Activated CD8-positive, alpha-beta memory T cell treated with anti-CD3 and anti-CD28 coated beads, Interleukin-2, amount 10 ng/mL, durations not matched to agents 7 days and 5 days (primary cell): ENCODE measurements around the gene FARSB. TPM values are rescaled to one million over a fixed set of nuclear protein-coding genes. Genes with fewer than 3 reads are reported as not detected.
"Not testable (repeated sequence)": the region's sequence is repeated elsewhere in the genome, so short reads cannot be mapped to it uniquely, and the experiment has no call there.

Experiments
- ATAC-seq: fragments of 150-1000 bp; cut with Tn5 transposase; one replicate; pipeline ENCODE4 v1.10.0; 2021; ENCODE audit warnings: moderate library complexity
- CTCF ChIA-PET: fragments of 350-600 bp; sonication (Branson Sonifier 250); formaldehyde crosslinking; loops from one replicate; lab custom pipeline; 2021; ENCODE audit warnings: antibody characterized with exemption; lab: Charles Lee
- DNase-seq: peaks from one replicate; pipeline ENCODE4 v3.0.0-alpha.2; 2020
- H3K27ac Mint-ChIP-seq: one replicate; pipeline ENCODE4 v1.8.0; 2021; ENCODE audit warnings: mild to moderate bottlenecking, mixed read lengths
- H3K27me3 Mint-ChIP-seq: one replicate; pipeline ENCODE4 v1.8.0; 2021; ENCODE audit warnings: mixed read lengths
- H3K36me3 Mint-ChIP-seq: one replicate; pipeline ENCODE4 v1.8.0; 2021; ENCODE audit warnings: mild to moderate bottlenecking, mixed read lengths
- H3K4me1 Mint-ChIP-seq: one replicate; pipeline ENCODE4 v1.8.0; 2021; ENCODE audit warnings: mixed read lengths
- H3K4me3 Mint-ChIP-seq: one replicate; pipeline ENCODE4 v1.8.0; 2021; ENCODE audit warnings: mild to moderate bottlenecking, moderate library complexity, mixed read lengths
- H3K9me3 Mint-ChIP-seq: one replicate; pipeline ENCODE4 v1.8.0; 2022; ENCODE audit warnings: low read depth, mixed read lengths
- total RNA-seq, 2 experiments: library from RNA; stranded (reverse); gene quantifications; one replicate each; pipeline ENCODE4 v1.2.3, GENCODE V29; 2021

The FARSB gene
- total RNA-seq, 2 experiments from 2014 or later, result 25.8 to 33.1 TPM

- H3K4me3 Mint-ChIP-seq, H3K9me3 Mint-ChIP-seq, H3K27me3 Mint-ChIP-seq, CTCF ChIA-PET, H3K4me1 Mint-ChIP-seq, H3K27ac Mint-ChIP-seq, ATAC-seq, DNase-seq: not testable (repeated sequence)
- H3K36me3 Mint-ChIP-seq, result peaks cover 35% of the 10 kb centered on the region
Observed at GRCh38 chr2:222584589-222584988, 71.3 kb downstream of the FARSB start.

- Mint-ChIP-seq H3K27me3 (no peaks in the 10 kb centered on the region), H3K4me1 (peaks cover 2% of the 10 kb centered on the region), H3K9me3 (no peaks in the 10 kb centered on the region), H3K27ac (no peak overlapping the region), H3K36me3 (peaks cover 26% of the 10 kb centered on the region), H3K4me3 (no peak overlapping the region)
- CTCF ChIA-PET, result interaction anchor here (0.6 kb wide), 1 partner anchor 21 kb away, joined by 3 read pairs; no protein-coding TSS in a partner anchor
- no peak for ATAC-seq
- no peak for DNase-seq
Observed at GRCh38 chr2:222582928-222583327, 73.0 kb downstream of the FARSB start.

GRCh38 chr2:222577341-222577740, 78.6 kb downstream of the FARSB start:
- peaks cover 7% of the 10 kb centered on the region for H3K36me3 Mint-ChIP-seq
- no peaks in the 10 kb centered on the region for H3K9me3 Mint-ChIP-seq
- ATAC-seq (no peak), DNase-seq (no peak)
- CTCF ChIA-PET, result interaction anchor here (0.9 kb wide), 1 partner anchor 15 kb away, joined by 3 read pairs; no protein-coding TSS in a partner anchor
- no peak overlapping the region for H3K4me3 Mint-ChIP-seq
- no peaks in the 10 kb centered on the region for H3K27me3 Mint-ChIP-seq
- H3K27ac Mint-ChIP-seq, result no peak overlapping the region
- peaks cover 12% of the 10 kb centered on the region for H3K4me1 Mint-ChIP-seq

GRCh38 chr2:222576171-222577081, 79.5 kb downstream of the FARSB start:
- peaks cover 14% of the 10 kb centered on the region for H3K4me1 Mint-ChIP-seq
- no peak overlapping the region for H3K27ac Mint-ChIP-seq
- ATAC-seq (no peak), DNase-seq (no peak)
- CTCF ChIA-PET, result interaction anchor here (1.6 kb wide), 1 partner anchor 259 kb away, joined by 3 read pairs; no protein-coding TSS in a partner anchor
- no peaks in the 10 kb centered on the region for H3K27me3 Mint-ChIP-seq
- H3K4me3 Mint-ChIP-seq, result no peak overlapping the region
- H3K9me3 Mint-ChIP-seq, result no peaks in the 10 kb centered on the region
- peaks cover 16% of the 10 kb centered on the region for H3K36me3 Mint-ChIP-seq

DNA sequence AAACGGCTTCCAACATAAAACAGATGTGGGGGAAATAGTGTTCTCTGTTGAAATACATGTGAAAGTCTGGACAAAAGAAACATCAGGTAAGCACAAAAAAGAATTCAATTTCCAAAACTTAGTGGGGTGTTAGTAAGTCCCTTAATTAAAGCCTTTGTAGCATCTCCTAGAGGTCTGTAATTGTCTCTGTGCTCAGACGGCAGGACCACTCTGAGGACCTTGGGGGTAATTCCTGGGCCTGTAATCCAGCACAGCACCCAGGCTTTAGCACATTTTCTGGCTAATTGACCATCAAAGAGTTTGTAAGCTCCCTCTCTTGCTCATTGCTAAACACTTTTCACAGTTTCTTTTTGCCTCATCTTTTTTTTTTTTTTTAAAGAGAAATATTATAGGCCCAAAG, 80.3 kb downstream of the FARSB start:
- peaks cover 23% of the 10 kb centered on the region for H3K36me3 Mint-ChIP-seq
- CTCF ChIA-PET, result interaction anchor here (1.6 kb wide), 1 partner anchor 258 kb away, joined by 3 read pairs; no protein-coding TSS in a partner anchor
- H3K9me3 Mint-ChIP-seq, result no peaks in the 10 kb centered on the region
- no peak overlapping the region for H3K27ac Mint-ChIP-seq
- no peak for DNase-seq
- peaks cover 12% of the 10 kb centered on the region for H3K4me1 Mint-ChIP-seq
- H3K27me3 Mint-ChIP-seq, result no peaks in the 10 kb centered on the region
- H3K4me3 Mint-ChIP-seq, result no peak overlapping the region
- ATAC-seq, result no peak

DNA sequence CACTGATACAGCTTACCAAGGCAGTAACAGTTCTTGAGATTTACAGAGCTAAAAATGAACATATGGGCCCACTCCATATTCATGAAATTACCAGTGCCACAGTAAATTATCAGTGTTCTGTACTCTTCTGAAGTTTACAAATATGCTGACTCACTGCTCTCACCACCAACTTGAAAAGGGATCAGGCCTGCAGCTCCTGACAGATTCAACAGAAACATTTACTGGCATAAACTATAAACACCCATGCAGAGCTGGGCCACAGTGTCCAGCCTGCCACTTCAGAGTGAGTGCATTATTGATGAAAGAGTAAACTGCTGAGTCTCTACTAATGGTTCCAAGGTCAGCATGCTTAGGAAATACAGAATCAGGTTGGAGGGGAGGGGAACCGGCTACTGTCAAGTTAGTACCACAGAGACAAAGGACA, 83.1 kb downstream of the FARSB start:
- no peaks in the 10 kb centered on the region for H3K27me3 Mint-ChIP-seq
- peaks cover 12% of the 10 kb centered on the region for H3K4me1 Mint-ChIP-seq
- DNase-seq, result no peak
- CTCF ChIA-PET, result interaction anchor here (1.0 to 1.2 kb wide), 2 partner anchors 17 to 255 kb away, joined by 3 to 4 read pairs; no protein-coding TSS in a partner anchor
- H3K4me3 Mint-ChIP-seq, result no peak overlapping the region
- H3K9me3 Mint-ChIP-seq, result no peaks in the 10 kb centered on the region
- H3K36me3 Mint-ChIP-seq, result peaks cover 28% of the 10 kb centered on the region
- H3K27ac Mint-ChIP-seq, result peak overlapping the region; percentile 10
- ATAC-seq, result no peak

DNA sequence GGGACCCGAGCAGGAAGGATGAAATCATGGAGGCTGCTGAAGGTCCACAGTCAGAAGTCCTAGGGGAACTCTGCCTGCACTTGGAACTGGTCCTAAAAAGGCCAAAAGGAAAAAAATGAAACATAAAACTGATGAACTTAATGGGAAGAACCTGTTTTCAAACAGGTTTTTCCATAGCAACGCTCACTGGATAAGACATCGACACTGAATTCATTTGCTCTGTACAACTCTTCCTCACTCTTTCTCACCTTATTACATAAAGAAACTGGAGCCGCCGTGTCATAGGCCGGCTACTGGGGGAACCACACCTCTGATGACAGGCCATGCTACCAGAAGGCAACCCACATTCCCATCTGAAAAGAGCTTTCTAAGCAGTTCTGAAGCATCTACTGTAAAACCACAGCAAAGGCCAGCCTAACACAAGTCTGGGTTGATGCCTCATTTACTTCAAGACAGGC, 83.6 kb downstream of the FARSB start:
- CTCF ChIA-PET, result no interaction called here
- ATAC-seq, result no peak
- Mint-ChIP-seq H3K27ac (peak overlapping the region; percentile 10), H3K9me3 (no peaks in the 10 kb centered on the region), H3K4me3 (no peak overlapping the region), H3K4me1 (peaks cover 12% of the 10 kb centered on the region), H3K27me3 (no peaks in the 10 kb centered on the region), H3K36me3 (peaks cover 28% of the 10 kb centered on the region)
- DNase-seq, result no peak

DNA sequence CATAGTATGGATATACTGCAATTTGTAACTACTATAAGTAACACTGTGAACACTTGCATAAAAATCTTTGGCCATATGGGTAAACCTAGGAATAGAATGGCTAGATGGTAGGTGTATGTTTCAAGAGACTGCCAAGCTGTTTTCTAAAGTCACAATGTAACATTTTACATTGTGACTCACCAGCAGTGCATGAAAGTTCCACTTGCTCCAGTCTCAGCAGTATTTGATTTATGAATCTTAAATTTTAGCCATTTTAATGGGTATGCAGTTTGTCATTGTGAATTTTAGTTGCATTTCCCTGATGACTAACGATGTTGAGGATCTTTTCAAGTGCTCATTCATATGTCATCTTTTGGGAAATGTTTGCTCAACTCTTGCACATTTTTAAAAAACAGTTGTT, 86.1 kb downstream of the FARSB start:
- H3K36me3 Mint-ChIP-seq, result peaks cover 30% of the 10 kb centered on the region
- no peaks in the 10 kb centered on the region for H3K27me3 Mint-ChIP-seq
- no peak overlapping the region for H3K27ac Mint-ChIP-seq
- CTCF ChIA-PET, result interaction anchor here (0.9 kb wide), 1 partner anchor 9 kb away, joined by 3 read pairs; no protein-coding TSS in a partner anchor
- H3K4me3 Mint-ChIP-seq, result no peak overlapping the region
- no peaks in the 10 kb centered on the region for H3K9me3 Mint-ChIP-seq
- DNase-seq (no peak), ATAC-seq (no peak)
- H3K4me1 Mint-ChIP-seq, result peaks cover 12% of the 10 kb centered on the region

DNA sequence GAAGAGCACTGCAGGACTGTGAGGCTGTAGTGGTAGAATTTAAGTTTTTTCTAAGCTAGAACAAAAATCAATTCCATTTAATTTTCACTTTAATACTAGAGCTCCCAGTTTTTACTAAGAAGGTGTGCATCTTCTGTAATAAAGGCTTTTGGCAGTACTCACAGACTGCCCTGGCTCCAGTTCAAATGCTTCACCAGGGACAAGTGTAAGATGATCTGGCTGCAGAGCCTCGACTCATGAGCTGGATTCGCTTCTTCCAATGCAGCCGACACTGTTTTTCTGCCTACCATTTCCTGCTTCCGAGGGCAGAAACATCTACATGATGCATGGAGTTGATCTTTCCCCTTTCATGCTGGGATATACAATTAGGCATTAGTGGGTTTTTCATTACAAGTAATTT, 87.0 kb downstream of the FARSB start:
- Mint-ChIP-seq H3K36me3 (peaks cover 27% of the 10 kb centered on the region), H3K27ac (no peak overlapping the region), H3K4me1 (peaks cover 12% of the 10 kb centered on the region), H3K27me3 (no peaks in the 10 kb centered on the region), H3K9me3 (no peaks in the 10 kb centered on the region), H3K4me3 (no peak overlapping the region)
- CTCF ChIA-PET, result interaction anchor here (0.8 kb wide), 1 partner anchor 251 kb away, joined by 3 read pairs; no protein-coding TSS in a partner anchor
- DNase-seq (no peak), ATAC-seq (no peak)

- peaks cover 3% of the 10 kb centered on the region for H3K4me1 Mint-ChIP-seq
- no peak for ATAC-seq
- H3K9me3 Mint-ChIP-seq, result no peaks in the 10 kb centered on the region
- H3K4me3 Mint-ChIP-seq, result no peak overlapping the region
- H3K36me3 Mint-ChIP-seq, result peaks cover 16% of the 10 kb centered on the region
- no peak overlapping the region for H3K27ac Mint-ChIP-seq
- no peaks in the 10 kb centered on the region for H3K27me3 Mint-ChIP-seq
- no peak for DNase-seq
- CTCF ChIA-PET, result no interaction called here
Observed at GRCh38 chr2:222566229-222566628, 89.7 kb downstream of the FARSB start.

GRCh38 chr2:222563936-222564335, 92.0 kb downstream of the FARSB start:
- peaks cover 3% of the 10 kb centered on the region for H3K4me1 Mint-ChIP-seq
- no peak overlapping the region for H3K27ac Mint-ChIP-seq
- H3K4me3 Mint-ChIP-seq, result no peak overlapping the region
- CTCF ChIA-PET, result interaction anchor here (1.2 kb wide), 1 partner anchor 246 kb away, joined by 3 read pairs; no protein-coding TSS in a partner anchor
- peaks cover 7% of the 10 kb centered on the region for H3K36me3 Mint-ChIP-seq
- no peaks in the 10 kb centered on the region for H3K9me3 Mint-ChIP-seq
- ATAC-seq (no peak), DNase-seq (no peak)
- H3K27me3 Mint-ChIP-seq, result no peaks in the 10 kb centered on the region

GRCh38 chr2:222563106-222563718, 92.7 kb downstream of the FARSB start:
- ATAC-seq, result no peak
- H3K4me1 Mint-ChIP-seq, result peaks cover 3% of the 10 kb centered on the region
- DNase-seq, result no peak
- CTCF ChIA-PET, result interaction anchor here (1.2 to 3.3 kb wide), 2 partner anchors 245 kb away, joined by 3 to 26 read pairs; no protein-coding TSS in a partner anchor
- no peak overlapping the region for H3K4me3 Mint-ChIP-seq
- H3K27ac Mint-ChIP-seq, result peak overlapping the region; percentile 2
- H3K9me3 Mint-ChIP-seq, result no peaks in the 10 kb centered on the region
- H3K27me3 Mint-ChIP-seq, result no peaks in the 10 kb centered on the region
- peaks cover 7% of the 10 kb centered on the region for H3K36me3 Mint-ChIP-seq
